DND-41 (cell line): ENCODE measurements around the gene SELE.

Source experiments
- CTCF ChIP-seq: IDR thresholded peaks from 2 replicates; pipeline ENCODE4 v1.5.1; 2012; ENCODE audit warnings: borderline replicate concordance, low read length, moderate library complexity, mild to moderate bottlenecking; ENCODE audit not compliant: poor library complexity, severe bottlenecking; ENCODE audit errors: extremely low read depth
- EZH2 ChIP-seq: IDR thresholded peaks from 3 replicates; pipeline ENCODE4 v1.6.1; 2012; ENCODE audit warnings: borderline replicate concordance, low read depth, mild to moderate bottlenecking, moderate library complexity, low read length, inconsistent platforms; ENCODE audit not compliant: severe bottlenecking

GRCh38 chr1:169762699-169763098, 28.8 kb upstream of the SELE start:
- no peak for TF ChIP-seq CTCF
- no peak for TF ChIP-seq EZH2
